Kasumi-1 (cell line): ENCODE results near the gene DPT.
"Not testable (repeated sequence)": the region's sequence is repeated elsewhere in the genome, so short reads cannot be mapped to it uniquely, and the experiment has no call there.

Experiments used
- DNase-seq, 2 experiments: peaks; one replicate each; lab custom pipeline; 2025; lab: John Stamatoyannopoulos, UW

The DPT gene

GRCh38 chr1:168728473-168729404 is at the start of gene DPT:
TSS of gene DPT (minus strand) at chr1:168729206. CDS start at chr1:168729174, 32 bp downstream.
- DNase-seq = no peak

DNA sequence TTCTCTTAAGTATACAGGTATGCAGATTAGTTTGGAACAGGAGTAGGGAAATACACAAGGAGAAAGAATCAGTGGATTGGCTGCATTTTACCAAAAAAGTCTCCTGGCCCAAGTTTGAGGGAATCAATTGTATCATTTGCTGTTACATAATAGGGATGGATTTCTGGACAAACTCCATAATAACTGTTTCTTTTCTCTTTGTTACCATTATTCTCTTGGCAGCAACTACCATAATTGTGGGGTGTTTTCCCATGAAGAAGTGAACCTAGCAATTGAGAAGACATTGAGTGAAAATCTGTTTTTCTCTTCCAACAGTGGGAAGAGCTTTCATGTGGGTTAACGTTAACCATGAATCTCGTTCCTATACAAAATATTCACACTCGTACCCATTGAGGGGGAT is 46.4 kb upstream of the DPT start:
- DNase-seq = no peak

DNA sequence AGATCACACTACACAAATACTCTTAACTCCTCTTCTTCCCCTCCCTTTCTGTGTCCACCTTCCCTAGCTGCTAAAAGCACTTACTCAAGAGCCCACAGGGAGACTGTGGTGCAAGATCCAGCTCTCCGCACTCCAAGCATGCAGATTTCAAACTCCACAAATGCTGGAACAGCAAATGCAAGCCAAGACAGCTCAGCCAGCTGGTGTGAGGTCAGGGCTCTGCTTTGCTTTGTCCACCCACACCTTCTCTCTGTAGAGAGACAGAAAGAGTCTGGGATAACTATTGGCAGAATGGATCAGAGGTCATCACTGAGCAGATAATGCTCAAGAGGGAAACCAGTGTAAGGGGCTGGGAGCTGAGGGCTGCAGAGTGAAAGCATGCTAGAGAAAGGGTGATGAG is 45.2 kb upstream of the DPT start:
- DNase-seq = no peak

GRCh38 chr1:168772428-168773060 is 43.5 kb upstream of the DPT start:
- DNase-seq = no peak

- DNase-seq = no peak
These were observed 42.2 kb upstream of the DPT start for GRCh38 chr1:168771104-168771630.

DNA sequence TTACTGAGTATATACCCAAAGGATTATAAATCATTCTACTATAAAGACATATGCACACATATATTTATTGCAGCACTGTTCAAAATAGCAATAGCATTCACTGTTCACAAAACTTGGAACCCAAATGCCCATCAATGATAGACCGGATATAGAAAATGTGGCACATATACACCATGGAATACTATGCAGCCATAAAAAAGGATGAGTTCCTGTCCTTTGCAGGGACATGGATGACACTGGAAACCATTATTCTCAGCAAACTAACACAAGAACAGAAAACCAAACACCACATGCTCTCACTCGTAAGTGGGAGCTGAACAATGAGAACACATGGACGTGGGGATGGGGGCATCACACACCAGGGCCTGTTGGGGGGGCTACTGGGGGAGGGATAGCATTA is 40.9 kb upstream of the DPT start:
- not testable (repeated sequence) for DNase-seq

DNA sequence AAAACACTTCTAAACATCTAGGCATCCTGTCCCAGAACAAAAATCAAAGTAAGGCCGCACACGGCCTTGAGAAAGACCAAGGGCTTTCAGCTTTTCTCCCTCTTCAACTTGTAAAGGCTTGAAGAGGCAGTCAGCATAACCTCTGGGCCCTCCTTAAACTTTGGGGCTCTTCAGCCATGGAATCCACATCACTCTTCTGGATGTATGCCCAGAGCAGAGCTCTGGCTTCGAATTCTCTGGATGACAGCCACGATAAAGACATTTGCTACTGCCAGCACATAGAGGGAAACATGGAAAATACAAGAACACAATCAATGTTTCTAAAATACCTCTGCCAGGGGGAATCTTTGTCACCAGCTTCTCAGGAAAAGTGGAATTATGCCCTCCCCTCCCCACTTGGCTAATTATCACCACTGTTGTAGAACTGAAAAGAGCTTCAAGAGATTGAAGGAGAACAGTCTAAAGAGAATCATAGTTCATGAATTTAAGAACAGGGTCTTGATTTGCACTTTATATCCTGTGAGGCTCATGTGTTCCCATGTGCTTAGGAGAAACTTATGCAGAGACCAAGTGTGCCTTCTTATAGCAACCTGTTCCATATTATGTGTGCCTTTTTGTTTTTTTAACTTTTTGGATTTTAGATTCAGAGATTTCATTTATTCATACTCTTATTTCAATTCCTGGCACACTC is 39.0 kb upstream of the DPT start:
- no peak for DNase-seq

DNA sequence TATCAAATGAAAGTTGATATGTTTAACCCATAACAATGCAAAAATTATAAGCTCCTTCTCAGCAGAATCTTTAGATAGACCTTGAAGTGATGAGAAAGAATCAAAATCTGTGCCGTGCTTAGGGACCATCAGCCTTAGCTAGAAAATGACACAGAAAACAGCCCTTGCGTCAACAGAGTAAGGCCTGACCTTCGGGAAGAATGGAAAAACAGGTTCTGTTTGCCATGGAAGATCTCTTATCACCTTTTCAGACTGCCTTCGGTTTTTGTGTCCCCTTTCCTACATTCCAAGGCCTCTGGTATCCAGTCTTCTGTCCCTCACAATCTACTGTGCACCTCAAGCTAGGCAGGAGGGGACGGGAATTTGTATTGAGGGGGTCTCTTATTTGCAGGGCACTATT is 37.6 kb upstream of the DPT start:
- no peak for DNase-seq

GRCh38 chr1:168763031-168763430 is 34.0 kb upstream of the DPT start:
- no peak for DNase-seq

DNA sequence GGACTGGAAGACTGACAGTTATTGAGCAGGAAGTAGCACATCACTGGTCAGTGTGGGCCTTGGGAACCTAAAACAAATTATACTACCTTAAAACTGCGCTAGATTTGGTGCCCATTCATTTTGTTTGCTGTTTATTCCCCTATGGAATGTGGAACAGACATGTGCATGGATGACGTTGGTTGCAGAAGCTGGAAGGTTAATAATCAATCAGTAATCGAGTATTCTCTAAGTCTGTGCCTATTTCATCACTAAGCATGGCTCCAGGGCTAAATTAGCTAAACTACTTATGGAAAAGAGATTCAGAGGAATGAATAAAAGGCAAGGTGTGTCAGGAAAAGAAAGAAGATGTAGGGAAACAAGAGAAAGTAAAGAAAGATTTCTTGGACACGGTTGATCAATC is 33.5 kb upstream of the DPT start:
- DNase-seq = no peak

DNA sequence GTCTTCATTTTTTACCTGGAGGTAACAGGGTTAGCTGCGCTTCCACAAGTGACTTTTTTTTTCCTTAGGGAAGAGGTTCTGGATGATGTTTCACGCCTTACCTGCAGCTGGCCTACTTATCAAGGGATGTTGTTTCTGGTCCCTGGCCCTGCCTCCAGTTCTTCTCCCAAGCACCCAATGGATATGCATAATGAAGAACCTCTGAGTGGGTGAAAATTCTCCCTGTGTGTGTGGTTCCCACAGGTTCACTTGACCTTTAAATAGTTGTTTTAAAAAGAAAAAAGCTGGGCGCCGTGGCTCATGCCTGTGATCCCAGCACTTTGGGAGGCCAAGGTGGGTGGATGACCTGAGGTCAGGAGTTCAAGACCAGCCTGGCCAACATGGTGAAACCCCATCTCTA is 31.8 kb upstream of the DPT start:
- DNase-seq = no peak

DNA sequence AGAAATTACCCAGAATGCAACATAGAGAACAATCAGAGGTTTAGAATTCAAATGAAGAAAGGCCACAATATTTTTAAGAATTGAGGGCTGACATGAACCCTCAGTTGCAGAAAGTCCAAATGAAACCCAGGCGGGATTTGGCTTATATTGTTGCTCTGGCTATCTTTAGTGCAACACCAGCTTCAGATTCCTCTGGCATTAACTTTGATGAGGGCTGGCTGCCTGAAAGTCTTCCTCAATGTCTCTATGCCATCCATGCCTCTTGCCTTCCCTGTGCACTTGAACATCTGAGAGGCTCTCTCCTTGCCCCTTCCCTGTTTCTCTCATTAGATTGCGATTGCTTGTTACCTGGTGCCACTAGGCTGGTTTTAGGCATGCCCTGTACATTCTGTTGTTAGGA is 31.2 kb upstream of the DPT start:
- DNase-seq = no peak

DNA sequence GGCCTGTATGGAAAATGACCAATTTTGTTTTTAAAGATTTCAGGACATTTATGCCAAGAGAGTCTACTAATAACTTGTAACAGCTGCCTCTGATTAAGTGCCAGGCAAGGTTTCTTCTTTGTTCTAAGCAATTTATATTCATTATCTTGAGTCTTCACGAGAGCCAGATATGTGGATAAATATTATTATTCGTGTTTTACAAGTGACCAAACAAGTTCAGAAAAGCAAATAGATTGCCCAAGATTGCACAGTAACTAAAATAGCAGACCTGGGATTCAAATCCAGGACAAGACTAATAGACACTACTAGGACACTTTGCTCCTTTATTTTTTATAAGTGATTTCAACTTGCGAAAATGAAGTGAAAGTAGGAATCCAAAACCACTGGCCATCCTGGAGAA is 30.1 kb upstream of the DPT start:
- DNase-seq = no peak

DNA sequence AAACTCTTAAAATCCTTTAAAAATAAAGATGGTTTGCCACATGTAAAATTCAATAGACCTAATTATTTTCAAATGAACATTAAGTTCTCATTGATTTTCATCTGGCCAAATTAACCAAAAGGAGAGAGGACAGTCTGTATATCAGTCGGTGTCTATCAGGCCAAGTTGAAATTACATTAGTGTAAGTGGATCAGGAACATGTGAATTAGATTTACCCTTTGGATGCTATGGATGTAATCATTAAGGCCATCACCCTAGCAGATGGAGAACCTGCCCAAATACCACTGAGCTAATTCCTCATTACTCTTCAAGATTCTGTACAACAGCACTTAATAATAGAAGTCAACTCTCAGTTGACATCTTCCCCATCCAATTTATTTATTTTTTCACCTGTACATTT is 29.5 kb upstream of the DPT start:
- DNase-seq = no peak

DNA sequence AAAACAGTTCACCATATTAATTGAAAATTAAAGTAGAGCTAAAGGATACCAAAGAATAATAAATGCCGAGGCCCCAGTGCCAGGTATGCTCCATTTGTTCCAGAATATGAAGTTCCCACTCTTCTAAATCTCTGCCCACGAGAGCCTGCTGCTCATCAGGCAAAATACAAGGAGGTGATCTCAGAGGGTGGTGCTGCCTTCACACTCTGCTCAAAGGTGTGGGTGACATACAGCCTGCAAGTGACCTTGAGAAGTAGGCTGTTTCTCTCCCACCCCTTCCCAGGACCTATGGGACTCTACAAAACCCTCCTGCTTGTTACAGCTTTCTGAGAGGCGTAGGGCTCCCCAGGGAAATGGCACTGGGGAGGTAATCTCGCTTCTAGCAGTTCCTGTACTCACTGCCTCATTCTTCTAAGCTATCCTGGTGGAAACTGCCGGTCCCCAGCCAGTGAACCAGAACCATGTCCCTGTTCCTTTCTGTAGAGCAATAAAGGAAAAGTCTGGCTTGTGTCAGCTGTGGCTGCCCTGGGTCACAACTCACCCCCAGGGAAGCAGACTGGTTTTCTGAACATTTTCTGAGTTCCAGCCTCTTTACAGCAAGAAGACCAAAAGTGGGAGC is 26.9 kb upstream of the DPT start:
- DNase-seq = no peak

GRCh38 chr1:168752171-168752832 is 23.3 kb upstream of the DPT start:
- DNase-seq = no peak

DNA sequence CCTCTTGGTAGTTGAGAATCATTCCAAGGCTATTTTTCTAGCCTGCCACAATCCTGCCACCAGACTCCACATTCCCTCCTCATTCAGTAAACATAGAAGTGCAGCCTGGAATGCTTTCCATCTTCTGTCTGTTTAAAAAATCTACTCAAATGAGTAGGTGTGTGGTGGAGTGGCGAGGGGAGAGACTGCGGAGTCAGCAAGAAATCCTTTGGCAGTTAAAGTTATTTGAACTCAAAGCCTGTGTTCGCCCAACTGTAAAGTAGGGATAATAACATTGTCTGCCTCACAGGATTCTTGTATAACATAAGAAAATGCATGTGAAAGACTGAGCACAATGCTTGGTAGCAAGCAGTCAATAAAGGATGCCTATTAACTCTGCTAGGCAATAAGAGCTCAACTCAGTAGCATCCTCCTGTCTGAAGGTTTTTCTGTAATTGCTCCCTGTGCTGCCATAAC is 22.2 kb upstream of the DPT start:
- DNase-seq = no peak

GRCh38 chr1:168742994-168743650 is 14.1 kb upstream of the DPT start:
- DNase-seq = no peak

DNA sequence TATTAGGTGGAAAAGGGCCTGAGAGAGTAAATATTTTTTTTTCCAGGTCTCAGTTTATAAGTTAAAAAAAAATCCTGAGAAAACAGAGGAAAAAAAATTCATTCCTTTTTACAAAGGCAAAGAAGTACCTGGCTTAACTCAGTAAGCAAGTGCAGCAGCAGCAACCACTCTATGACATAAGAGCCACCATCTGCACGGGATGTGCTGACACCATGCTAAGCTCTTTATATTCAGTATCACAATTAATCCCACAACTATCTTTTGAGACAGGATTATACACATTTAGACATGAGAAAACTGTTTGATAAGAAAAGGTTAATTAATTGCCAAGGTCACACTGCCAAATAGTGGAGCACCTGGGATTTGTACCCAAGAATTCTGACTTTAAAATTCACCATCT is 13.4 kb upstream of the DPT start:
- no peak for DNase-seq

DNA sequence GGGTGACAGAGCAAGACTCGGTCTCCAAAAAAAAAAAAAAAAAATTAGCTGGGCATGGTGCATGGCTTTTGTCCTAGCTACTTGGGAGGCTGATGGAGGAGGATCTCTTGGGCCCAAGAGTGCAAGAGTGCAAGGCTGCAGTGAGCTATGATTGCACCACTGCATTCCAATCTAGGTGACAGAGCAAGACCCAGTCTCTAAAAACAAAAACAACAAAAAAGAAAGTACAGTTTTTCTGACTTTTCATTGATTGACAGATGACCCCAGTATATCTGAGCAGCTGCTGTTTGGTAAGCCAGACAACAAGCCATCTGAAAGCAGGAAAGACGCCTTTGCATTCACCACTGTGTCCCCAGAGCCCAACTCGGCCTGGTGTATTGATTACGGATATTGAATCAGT is 10.9 kb upstream of the DPT start:
- no peak for DNase-seq

DNA sequence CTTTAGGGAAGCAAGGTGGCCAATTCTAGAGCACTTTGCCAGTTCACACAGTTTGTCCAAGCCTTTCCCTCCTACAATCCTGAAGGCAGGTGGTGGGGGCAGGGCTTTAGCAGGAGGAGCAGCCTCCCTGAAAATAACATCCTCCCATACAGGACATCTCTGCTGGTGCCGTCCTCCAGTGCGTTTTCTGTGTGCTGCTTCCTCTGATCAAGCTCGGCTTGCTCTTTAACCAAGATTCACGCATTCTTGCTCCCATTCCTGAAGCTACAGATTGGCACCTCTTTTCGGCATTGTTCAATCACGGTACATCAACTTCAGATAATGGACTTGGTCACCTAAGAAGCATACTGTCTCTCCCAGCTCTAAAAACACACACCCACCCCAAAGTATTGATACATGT is 7.5 kb upstream of the DPT start:
- no peak for DNase-seq
